Fibroblast of skin of left biceps (primary cell): ENCODE measurements around the gene STK17B.

ENCODE experiments used
- DNase-seq, 2 experiments: peaks; one replicate each; pipeline ENCODE4 v3.0.0-alpha.2; 2013; ENCODE audit warnings: low read depth in 2 of 2

The STK17B gene

GRCh38 chr2:196184921-196185320 lies 13.5 kb upstream of the STK17B start:
- DNase-seq, result no peak

- no peak for DNase-seq
Measured at GRCh38 chr2:196183528-196184231, 12.3 kb upstream of the STK17B start.

GRCh38 chr2:196183172-196183473 lies 11.7 kb upstream of the STK17B start:
- DNase-seq, result no peak

- no peak for DNase-seq
Measured at GRCh38 chr2:196182439-196183171, 11.2 kb upstream of the STK17B start.

- no peak for DNase-seq
Measured at GRCh38 chr2:196181484-196181883, 10.1 kb upstream of the STK17B start.

- DNase-seq, result no peak
Measured at GRCh38 chr2:196177124-196177523, 5.7 kb upstream of the STK17B start.

GRCh38 chr2:196176142-196176738 lies 4.9 kb upstream of the STK17B start:
- no peak for DNase-seq

- DNase-seq, result no peak
Measured at GRCh38 chr2:196174404-196174803, 3.0 kb upstream of the STK17B start.

- no peak for DNase-seq
Measured at GRCh38 chr2:196173505-196173904, 2.1 kb upstream of the STK17B start.

- DNase-seq, result no peak
Measured at GRCh38 chr2:196172951-196173350, 1.6 kb upstream of the STK17B start.

GRCh38 chr2:196171946-196172345 lies 568 bp upstream of the STK17B start:
- DNase-seq, result no peak

- no peak for DNase-seq
Measured at GRCh38 chr2:196170606-196171247, 651 bp downstream of the STK17B start.

GRCh38 chr2:196170213-196170605 lies 1.2 kb downstream of the STK17B start:
- no peak for DNase-seq

- DNase-seq, result no peak
Measured at GRCh38 chr2:196169516-196169915, 1.9 kb downstream of the STK17B start.

- DNase-seq, result no peak
Measured at GRCh38 chr2:196168181-196168580, 3.2 kb downstream of the STK17B start.

- no peak for DNase-seq
Measured at GRCh38 chr2:196167666-196168065, 3.7 kb downstream of the STK17B start.

- peak; percentile 77 to 80 for DNase-seq
Measured at GRCh38 chr2:196166876-196167275, 4.5 kb downstream of the STK17B start.

- DNase-seq, result no peak
Measured at GRCh38 chr2:196165016-196165415, 6.4 kb downstream of the STK17B start.

GRCh38 chr2:196163285-196163684 lies 8.1 kb downstream of the STK17B start:
- no peak for DNase-seq

- no peak for DNase-seq
Measured at GRCh38 chr2:196162586-196163175, 8.7 kb downstream of the STK17B start.

- no peak for DNase-seq
Measured at GRCh38 chr2:196160946-196161345, 10.4 kb downstream of the STK17B start.

- DNase-seq, result peak; percentile 76 to 84
Measured at GRCh38 chr2:196160101-196160500, 11.3 kb downstream of the STK17B start.
